Medulla oblongata (tissue), 1 donor: ENCODE measurements around the gene RALY.
A peak's percentile ranks its signal among the peaks of the same experiment; 100 is the strongest.

Experiments used
- DNase-seq: peaks from one replicate; pipeline ENCODE4 v3.0.0-alpha.2; 2015; ENCODE audit errors: extremely low spot score

RALY gene

GRCh38 chr20:34047010-34047687 lies 53.4 kb downstream of the RALY start:
- no peak for DNase-seq

- no peak for DNase-seq
Observed at GRCh38 chr20:34047917-34048316, 54.2 kb downstream of the RALY start.

GRCh38 chr20:34049389-34049788 lies 55.7 kb downstream of the RALY start:
- no peak for DNase-seq

- DNase-seq = no peak
Observed at GRCh38 chr20:34049897-34050695, 56.4 kb downstream of the RALY start.

- DNase-seq = no peak
Observed at GRCh38 chr20:34052414-34052813, 58.7 kb downstream of the RALY start.

- no peak for DNase-seq
Observed at GRCh38 chr20:34055290-34055689, 61.6 kb downstream of the RALY start.

- no peak for DNase-seq
Observed at GRCh38 chr20:34058831-34059230, 65.1 kb downstream of the RALY start.

GRCh38 chr20:34060970-34061369 lies 67.3 kb downstream of the RALY start:
- DNase-seq = no peak

- no peak for DNase-seq
Observed at GRCh38 chr20:34061695-34062094, 68.0 kb downstream of the RALY start.

- DNase-seq = no peak
Observed at GRCh38 chr20:34062570-34063482, 69.1 kb downstream of the RALY start.

- no peak for DNase-seq
Observed at GRCh38 chr20:34064286-34064685, 70.6 kb downstream of the RALY start.

- DNase-seq = no peak
Observed at GRCh38 chr20:34065260-34065659, 71.5 kb downstream of the RALY start.

GRCh38 chr20:34066476-34067090 lies 72.9 kb downstream of the RALY start:
- DNase-seq = no peak

- DNase-seq = no peak
Observed at GRCh38 chr20:34068001-34068400, 74.3 kb downstream of the RALY start.

- DNase-seq = peak; percentile 96
Observed at GRCh38 chr20:34069341-34070078, 75.8 kb downstream of the RALY start.

- no peak for DNase-seq
Observed at GRCh38 chr20:34070079-34070439, 76.3 kb downstream of the RALY start.

- no peak for DNase-seq
Observed at GRCh38 chr20:34070859-34071258, 77.1 kb downstream of the RALY start.

GRCh38 chr20:34072076-34072475 lies 78.4 kb downstream of the RALY start:
- DNase-seq = no peak

GRCh38 chr20:34072778-34073177 lies 79.1 kb downstream of the RALY start:
- DNase-seq = no peak

- DNase-seq = no peak
Observed at GRCh38 chr20:34074101-34074760, 80.5 kb downstream of the RALY start.

GRCh38 chr20:34075647-34076046 lies 81.9 kb downstream of the RALY start:
- no peak for DNase-seq
